Measurements from ENCODE around the gene TANC1.
"Not testable (repeated sequence)": the region's sequence is repeated elsewhere in the genome, so short reads cannot be mapped to it uniquely, and the experiment has no call there.

TANC1 gene

GRCh38 chr2:159032580-159032979 is 64.1 kb downstream of the TANC1 start:
- DNase-seq, result no peak

- no peak for DNase-seq
Observed at GRCh38 chr2:159034713-159035112, 66.3 kb downstream of the TANC1 start.

- no peak for DNase-seq
Observed at GRCh38 chr2:159035790-159036411, 67.5 kb downstream of the TANC1 start.

GRCh38 chr2:159036461-159036860 is 68.0 kb downstream of the TANC1 start:
- not testable (repeated sequence) for DNase-seq

- DNase-seq, result not testable (repeated sequence)
Observed at GRCh38 chr2:159041328-159041727, 72.9 kb downstream of the TANC1 start.

- no peak for DNase-seq
Observed at GRCh38 chr2:159042115-159042850, 73.8 kb downstream of the TANC1 start.

GRCh38 chr2:159043710-159044109 is 75.3 kb downstream of the TANC1 start:
- DNase-seq, result no peak

- DNase-seq, result no peak
Observed at GRCh38 chr2:159044804-159045286, 76.4 kb downstream of the TANC1 start.

- no peak for DNase-seq
Observed at GRCh38 chr2:159045545-159046454, 77.4 kb downstream of the TANC1 start.

- no peak for DNase-seq
Observed at GRCh38 chr2:159046966-159047365, 78.5 kb downstream of the TANC1 start.

GRCh38 chr2:159050426-159050825 is 82.0 kb downstream of the TANC1 start:
- DNase-seq, result no peak

GRCh38 chr2:159051133-159051532 is 82.7 kb downstream of the TANC1 start:
- DNase-seq, result no peak

- no peak for DNase-seq
Observed at GRCh38 chr2:159051661-159052060, 83.2 kb downstream of the TANC1 start.

GRCh38 chr2:159052157-159052601 is 83.7 kb downstream of the TANC1 start:
- DNase-seq, result no peak

- no peak for DNase-seq
Observed at GRCh38 chr2:159053161-159054031, 85.0 kb downstream of the TANC1 start.

- no peak for DNase-seq
Observed at GRCh38 chr2:159054032-159054334, 85.5 kb downstream of the TANC1 start.

- DNase-seq, result no peak
Observed at GRCh38 chr2:159054985-159055384, 86.5 kb downstream of the TANC1 start.

GRCh38 chr2:159060518-159060917 is 92.1 kb downstream of the TANC1 start:
- DNase-seq, result no peak

GRCh38 chr2:159063677-159064076 is 95.2 kb downstream of the TANC1 start:
- DNase-seq, result no peak

- DNase-seq, result no peak
Observed at GRCh38 chr2:159064446-159065301, 96.2 kb downstream of the TANC1 start.

GRCh38 chr2:159065313-159065712 is 96.9 kb downstream of the TANC1 start:
- DNase-seq, result no peak

GRCh38 chr2:159065891-159066290 is 97.5 kb downstream of the TANC1 start:
- DNase-seq, result no peak
